GM13976 (cell line): ENCODE results near the gene NCAM2.

Experiments used
- DNase-seq: peaks from one replicate; pipeline ENCODE4 v3.0.0; 2012; ENCODE audit warnings: low spot score
- in situ Hi-C: fragments of 300-500 bp; cut with MboI; formaldehyde crosslinking; loops from one replicate; pipeline ENCODE4 v1.12.0; 2022; ENCODE audit warnings: low sequenced_read_pairs, mixed read lengths, inconsistent platforms; ENCODE audit not compliant: unreplicated experiment
- TF ChIP-seq, protein P1 (sequence below): IDR thresholded peaks from 2 replicates; pipeline ENCODE4 v1.5.1; 2012; ENCODE audit warnings: borderline replicate concordance, mild to moderate bottlenecking; ENCODE audit not compliant: insufficient read depth; ENCODE audit errors: extremely low read depth, missing control alignments, control extremely low read depth

Gene NCAM2

DNA sequence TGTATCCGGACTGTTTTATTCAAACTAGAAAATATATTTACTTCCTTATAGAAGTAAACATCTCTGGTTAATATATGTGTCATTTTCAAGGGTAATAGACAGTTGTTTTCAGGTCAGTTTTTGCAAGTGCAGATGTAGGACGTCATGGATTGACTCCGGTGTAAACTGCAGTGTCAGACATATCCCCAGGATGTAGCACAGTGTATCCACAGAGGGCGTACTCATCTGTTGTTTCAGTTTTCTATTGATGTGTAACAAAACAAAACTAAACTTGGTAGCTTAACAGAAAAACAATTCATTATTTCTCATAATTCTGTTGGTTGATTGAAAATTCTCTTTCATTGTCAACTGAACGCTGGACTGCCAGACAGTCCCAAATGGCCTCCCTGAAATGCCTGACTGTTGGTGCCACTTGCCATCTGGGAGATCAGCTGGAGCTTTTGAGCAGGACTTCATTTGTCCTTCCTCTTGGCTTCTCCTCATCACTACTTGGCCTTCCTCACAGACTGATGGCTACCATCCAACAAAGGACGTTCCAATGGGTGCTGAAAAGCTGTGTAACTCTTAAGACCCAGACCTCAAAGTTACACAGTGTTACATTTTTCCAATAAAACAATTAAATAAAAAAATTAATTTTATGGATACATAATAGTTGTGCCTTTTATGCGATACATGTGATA lies 181.6 kb downstream of the NCAM2 start:
- no peak for DNase-seq
- TF ChIP-seq, protein P1, sequence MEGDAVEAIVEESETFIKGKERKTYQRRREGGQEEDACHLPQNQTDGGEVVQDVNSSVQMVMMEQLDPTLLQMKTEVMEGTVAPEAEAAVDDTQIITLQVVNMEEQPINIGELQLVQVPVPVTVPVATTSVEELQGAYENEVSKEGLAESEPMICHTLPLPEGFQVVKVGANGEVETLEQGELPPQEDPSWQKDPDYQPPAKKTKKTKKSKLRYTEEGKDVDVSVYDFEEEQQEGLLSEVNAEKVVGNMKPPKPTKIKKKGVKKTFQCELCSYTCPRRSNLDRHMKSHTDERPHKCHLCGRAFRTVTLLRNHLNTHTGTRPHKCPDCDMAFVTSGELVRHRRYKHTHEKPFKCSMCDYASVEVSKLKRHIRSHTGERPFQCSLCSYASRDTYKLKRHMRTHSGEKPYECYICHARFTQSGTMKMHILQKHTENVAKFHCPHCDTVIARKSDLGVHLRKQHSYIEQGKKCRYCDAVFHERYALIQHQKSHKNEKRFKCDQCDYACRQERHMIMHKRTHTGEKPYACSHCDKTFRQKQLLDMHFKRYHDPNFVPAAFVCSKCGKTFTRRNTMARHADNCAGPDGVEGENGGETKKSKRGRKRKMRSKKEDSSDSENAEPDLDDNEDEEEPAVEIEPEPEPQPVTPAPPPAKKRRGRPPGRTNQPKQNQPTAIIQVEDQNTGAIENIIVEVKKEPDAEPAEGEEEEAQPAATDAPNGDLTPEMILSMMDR: no peak
- in situ Hi-C loops: no loop called here

DNA sequence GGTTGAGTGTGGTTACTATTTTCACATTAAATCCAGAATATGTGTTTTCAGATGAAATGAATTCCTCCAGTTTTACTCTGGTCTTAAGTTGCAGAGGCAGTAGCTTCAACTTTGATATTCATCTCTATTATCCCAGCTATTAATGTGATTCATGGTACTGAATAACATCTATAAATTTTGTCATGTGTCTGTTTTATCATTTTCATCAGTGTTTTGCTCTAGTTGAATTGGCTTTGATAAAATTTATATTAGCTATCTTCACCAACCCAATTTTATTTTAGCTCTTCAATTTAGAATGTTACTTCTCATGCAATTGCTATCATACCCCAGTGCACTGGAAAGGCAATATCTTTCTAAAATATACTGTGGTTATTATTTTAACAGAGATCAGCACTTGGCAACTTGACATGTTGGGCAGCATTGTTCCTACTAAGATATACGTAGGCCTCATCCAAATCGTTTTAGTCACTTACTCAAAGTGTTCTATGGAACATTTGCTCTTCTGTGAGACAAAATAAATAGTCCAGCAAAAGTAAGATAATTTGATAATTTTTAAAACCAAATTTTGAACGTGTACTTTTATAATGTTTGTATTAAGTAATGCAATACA lies 184.3 kb downstream of the NCAM2 start:
- in situ Hi-C loops: no loop called here
- no peak for DNase-seq
- TF ChIP-seq, protein P1: no peak

GRCh38 chr21:21183092-21183491 lies 184.9 kb downstream of the NCAM2 start:
- in situ Hi-C loops: no loop called here
- DNase-seq: no peak

GRCh38 chr21:21184771-21185528 lies 186.7 kb downstream of the NCAM2 start:
- in situ Hi-C loops: no loop called here
- TF ChIP-seq, protein P1: no peak
- DNase-seq: no peak

More at GRCh38 chr21:21183092-21183491, 184.9 kb downstream of the NCAM2 start:
- TF ChIP-seq, protein P1: no peak

DNA sequence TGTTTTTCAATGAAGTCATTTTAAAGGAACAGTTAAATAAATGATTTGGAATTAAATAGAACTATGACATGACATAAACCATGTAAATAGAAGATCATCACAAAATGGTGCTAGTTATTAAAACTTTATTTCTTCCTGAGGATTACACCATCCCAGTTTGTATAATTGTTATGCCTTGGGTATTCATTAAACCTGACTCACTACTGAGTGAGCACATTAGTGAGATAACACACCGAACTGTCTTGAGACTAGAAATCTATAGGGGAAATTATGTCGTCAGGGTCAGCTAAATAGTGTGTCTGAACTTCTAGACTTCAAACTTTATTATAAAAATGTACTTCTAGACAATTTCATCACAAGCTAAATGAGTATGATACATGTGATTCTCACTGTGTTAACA lies 189.4 kb downstream of the NCAM2 start:
- in situ Hi-C loops: no loop called here
- no peak for DNase-seq
- TF ChIP-seq, protein P1: no peak

DNA sequence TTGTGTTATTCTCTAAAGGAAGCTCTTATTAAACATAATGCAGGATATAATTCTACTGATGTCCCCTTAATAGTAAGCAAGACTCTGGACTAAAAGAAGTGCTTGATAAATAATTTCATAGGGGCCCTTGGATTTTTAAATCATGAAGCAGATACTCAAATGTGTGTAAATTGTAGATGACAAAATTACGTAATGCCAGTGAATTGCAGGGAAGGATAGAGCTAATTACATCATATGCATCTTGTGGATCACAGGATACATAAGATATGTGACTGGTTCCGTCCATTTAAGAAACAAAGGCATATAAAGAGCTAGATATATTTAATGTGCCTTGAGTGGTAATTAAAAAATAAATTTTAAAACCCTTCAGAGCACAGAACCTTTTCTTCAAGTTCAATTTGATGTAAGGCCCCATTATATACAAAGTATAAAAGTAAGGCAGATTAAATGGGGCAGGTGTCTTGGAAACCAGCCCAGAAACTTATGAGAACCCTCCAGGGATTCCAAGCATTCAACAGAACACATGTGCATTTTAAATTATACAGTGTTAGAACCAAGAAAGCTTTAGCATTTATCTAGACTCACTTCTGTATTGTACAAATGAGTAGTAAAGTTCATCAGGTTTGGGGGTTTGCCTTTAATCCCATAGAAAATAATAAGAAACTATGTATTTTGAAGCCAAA lies 190.4 kb downstream of the NCAM2 start:
- TF ChIP-seq, protein P1: no peak
- no peak for DNase-seq
- in situ Hi-C loops: no loop called here
